Liver (tissue), 9 donors: ENCODE results near the gene MORC4. TPM values are rescaled to one million over a fixed set of nuclear protein-coding genes. Genes with fewer than 3 reads are reported as not detected.

Experiments used
- DNase-seq: peaks from one replicate; pipeline ENCODE4 v3.0.0-alpha.2; 2017; ENCODE audit warnings: low spot score
- H3K27ac ChIP-seq, 2 donors: one replicate each; pipeline ENCODE4 v1.7.0; 2013; ENCODE audit warnings: inconsistent platforms in 2 of 2, low read length in 2 of 2, control low read depth in 1 of 2, low read depth in 1 of 2, mild to moderate bottlenecking in 1 of 2
- H3K27me3 ChIP-seq, 4 donors: one replicate each; pipeline versions ENCODE4 v1.6.1 to v1.7.0; 2013; ENCODE audit warnings: low read length in 3 of 4, inconsistent platforms in 1 of 4, mild to moderate bottlenecking in 1 of 4, moderate library complexity in 1 of 4; ENCODE audit not compliant: control insufficient read depth in 4 of 4, insufficient read depth in 4 of 4
- H3K36me3 ChIP-seq, 4 donors: one replicate each; pipeline versions ENCODE4 v1.6.1 to v1.7.0; 2013; ENCODE audit warnings: low read length in 3 of 4, mild to moderate bottlenecking in 3 of 4, low read depth in 1 of 4, moderate library complexity in 1 of 4; ENCODE audit not compliant: control insufficient read depth in 4 of 4, insufficient read depth in 3 of 4
- H3K4me1 ChIP-seq, 4 donors: one replicate each; pipeline versions ENCODE4 v1.6.1 to v1.7.0; 2013; ENCODE audit warnings: low read length in 3 of 4, mild to moderate bottlenecking in 3 of 4, moderate library complexity in 1 of 4; ENCODE audit not compliant: control insufficient read depth in 4 of 4, insufficient read depth in 4 of 4
- H3K4me3 ChIP-seq, 3 donors: one replicate each; pipeline versions ENCODE4 v1.6.1 to v1.7.0; 2013; ENCODE audit warnings: low read length in 3 of 3, control low read depth in 1 of 3, low read depth in 1 of 3, mild to moderate bottlenecking in 1 of 3
- H3K9ac ChIP-seq, 2 donors: one replicate each; pipeline ENCODE4 v1.7.0; 2013; ENCODE audit warnings: low read length in 2 of 2, mild to moderate bottlenecking in 2 of 2, moderate library complexity in 2 of 2, control low read depth in 1 of 2, low read depth in 1 of 2
- H3K9me3 ChIP-seq, 4 donors: one replicate each; pipeline versions ENCODE4 v1.6.1 to v1.7.0; 2013; ENCODE audit warnings: low read length in 3 of 4; ENCODE audit not compliant: control insufficient read depth in 4 of 4
- EGR1 ChIP-seq, 2 donors: IDR thresholded peaks; 2 replicates each; pipeline ENCODE4 v1.6.1; 2016 to 2018; ENCODE audit warnings: antibody characterized with exemption in 2 of 2, low read depth in 2 of 2
- FOXA1 ChIP-seq: IDR thresholded peaks from 2 replicates; pipeline ENCODE4 v1.6.1; 2016; ENCODE audit warnings: antibody characterized with exemption
- FOXA2 ChIP-seq: IDR thresholded peaks from 2 replicates; pipeline ENCODE4 v1.6.1; 2016; ENCODE audit warnings: antibody characterized with exemption
- GABPA ChIP-seq, 2 donors: IDR thresholded peaks in 1 of 2; conservative IDR thresholded peaks in 1 of 2; 2 replicates each; pipeline ENCODE4 v1.6.1; 2016; ENCODE audit warnings: antibody characterized with exemption in 2 of 2, mild to moderate bottlenecking in 1 of 2, moderate library complexity in 1 of 2
- HNF4A ChIP-seq, 2 donors: conservative IDR thresholded peaks; 2 replicates each; pipeline ENCODE4 v1.6.1; 2016; ENCODE audit warnings: antibody characterized with exemption in 2 of 2, mild to moderate bottlenecking in 2 of 2
- HNF4G ChIP-seq: IDR thresholded peaks from 2 replicates; pipeline ENCODE4 v1.6.1; 2016; ENCODE audit warnings: antibody characterized with exemption
- JUND ChIP-seq, 2 donors: IDR thresholded peaks; 2 replicates each; pipeline ENCODE4 v1.6.1; 2016; ENCODE audit warnings: antibody characterized with exemption in 2 of 2
- NR2F2 ChIP-seq: IDR thresholded peaks from 2 replicates; pipeline ENCODE4 v1.6.1; 2016; ENCODE audit warnings: antibody characterized with exemption
- RAD21 ChIP-seq, 2 donors: IDR thresholded peaks; 2 replicates each; pipeline ENCODE4 v1.6.1; 2016; ENCODE audit warnings: antibody characterized with exemption in 2 of 2, mild to moderate bottlenecking in 2 of 2
- RXRA ChIP-seq, 2 donors: IDR thresholded peaks; 2 replicates each; pipeline ENCODE4 v1.6.1; 2017 to 2018; ENCODE audit warnings: antibody characterized with exemption in 2 of 2, mild to moderate bottlenecking in 1 of 2
- SP1 ChIP-seq: IDR thresholded peaks from 2 replicates; pipeline ENCODE4 v1.6.1; 2018; ENCODE audit warnings: antibody characterized with exemption, mild to moderate bottlenecking
- TAF1 ChIP-seq: conservative IDR thresholded peaks from 2 replicates; pipeline ENCODE4 v1.6.1; 2016; ENCODE audit warnings: antibody characterized with exemption, mild to moderate bottlenecking
- YY1 ChIP-seq: IDR thresholded peaks from 2 replicates; pipeline ENCODE4 v1.6.1; 2016; ENCODE audit warnings: antibody characterized with exemption, mild to moderate bottlenecking
- WGBS: extraction: QIAGEN DNeasy Blood & Tissue Kit; methylation state at CpG from one replicate; pipeline ENCODE4 v1.1.7; 2013; 5-methylcytosine and 5-hydroxymethylcytosine counted together
- polyA plus RNA-seq, 2 donors: library from polyadenylated mRNA; stranded (reverse) in 1 of 2; unstranded in 1 of 2; fragments of 200-250 nt in 1 of 2; fragments of >200 nt in 1 of 2; fragmentation: Nextera tagmentation in 1 of 2; extraction: Ambion mirVana in 1 of 2; gene quantifications; one replicate each; pipeline versions ENCODE4 v1.2.1 to v1.2.3, GENCODE V29; 2013 to 2015
- total RNA-seq, 2 donors: library from RNA; depleted of rRNA; stranded (reverse); fragments of >200 nt; gene quantifications; one replicate each; pipeline ENCODE4 v1.2.3, GENCODE V29; 2014
- TF ChIP-seq, protein P1 (sequence below): IDR thresholded peaks from 2 replicates; pipeline ENCODE4 v1.6.1; 2016; ENCODE audit warnings: antibody characterized with exemption, mild to moderate bottlenecking
- TF ChIP-seq, protein P2 (sequence below): fragments of 150-350 bp; IDR thresholded peaks from 2 replicates; pipeline ENCODE4 v1.5.1; 2017; ENCODE audit warnings: improper control_type of control experiment, low read depth, low read length; ENCODE audit not compliant: missing input control
- TF ChIP-seq, protein P3 (sequence below): IDR thresholded peaks from 2 replicates; pipeline ENCODE4 v1.6.1; 2016; ENCODE audit warnings: antibody characterized with exemption
- TF ChIP-seq, protein P4 (sequence below): IDR thresholded peaks from 2 replicates; pipeline ENCODE4 v1.6.1; 2016; ENCODE audit warnings: antibody characterized with exemption
- donor health status: healthy.
- donor health status: healthy.
- donor health status: healthy.
- donor health status: healthy.
- donor health status: healthy.

The MORC4 gene
- total and polyA plus RNA-seq, 4 donors = 5.8 to 11.0 (median 8.4) TPM

DNA sequence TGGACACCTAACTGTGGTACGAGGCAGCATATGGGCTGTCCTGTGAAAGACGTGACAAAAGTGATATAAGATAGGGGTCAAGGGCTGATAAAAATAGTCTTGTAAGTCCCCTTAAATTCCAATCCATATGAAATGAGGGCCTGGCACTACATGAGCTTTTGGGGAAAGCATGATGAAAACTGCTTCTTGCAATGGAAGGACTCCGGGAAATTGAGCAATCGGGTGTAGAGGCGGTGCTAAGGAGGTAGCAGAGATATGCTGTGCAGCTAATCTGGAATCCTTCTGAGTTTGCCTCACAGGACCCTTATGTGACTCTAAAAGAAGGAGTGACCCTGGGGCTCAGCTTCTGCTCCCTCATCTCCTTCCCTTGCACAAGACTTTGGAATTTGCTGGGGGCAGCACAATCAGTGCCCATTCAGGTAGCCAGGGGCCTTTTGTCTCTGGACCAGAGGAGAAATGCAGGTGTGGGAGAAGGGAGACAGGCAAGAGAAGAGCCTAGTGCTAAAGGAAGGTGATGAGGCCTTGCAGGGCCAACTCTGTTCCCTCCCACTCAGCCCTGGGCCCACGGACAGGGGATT is 67.0 kb downstream of the MORC4 start:
- Histone ChIP-seq H3K27ac (peak overlapping the region; percentile 64 to 79), H3K9ac (no peak overlapping the region)

DNA sequence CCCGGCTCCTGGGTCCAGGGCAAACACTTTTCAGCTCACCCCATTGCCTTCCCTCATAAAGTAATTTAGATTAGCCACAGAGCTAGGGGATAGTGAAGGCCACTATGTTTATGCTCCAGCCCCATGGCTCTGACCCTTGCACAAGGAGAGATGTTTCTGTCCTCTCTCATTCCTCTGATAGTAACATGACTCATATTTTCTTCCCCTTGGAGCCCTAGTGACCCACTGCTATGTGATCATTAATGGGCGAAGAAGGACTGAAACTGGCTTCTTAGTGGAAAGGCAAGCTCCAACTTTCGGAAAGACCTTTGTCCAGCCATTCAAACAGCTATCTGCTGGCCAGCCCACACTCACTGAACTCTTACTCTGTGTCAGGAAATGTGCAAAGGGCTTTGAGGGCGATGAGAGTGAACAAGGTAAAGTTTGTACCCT is 67.5 kb downstream of the MORC4 start:
- H3K27ac ChIP-seq = peak overlapping the region; percentile 64 to 79
- H3K4me3 ChIP-seq = no peak overlapping the region
- WGBS = 34% methylated on average over 4 of the region's 4 CpGs
- no peaks in the 10 kb centered on the region for H3K36me3 ChIP-seq
- no peaks in the 10 kb centered on the region for H3K9me3 ChIP-seq
- H3K27me3 ChIP-seq = no peaks in the 10 kb centered on the region
- peak overlapping the region in 1 of 2 donors; percentile 47 for H3K9ac ChIP-seq
- peaks cover 6 to 41% (median 28%) of the 10 kb centered on the region in 4 donors for H3K4me1 ChIP-seq
- DNase-seq = no peak
- TF ChIP-seq RXRA (IDR thresholded peaks at IDR 0.05) (peak; percentile 76 to 81), YY1 (peak; percentile 73), EGR1 (IDR thresholded peaks at IDR 0.05; ENCODE audit: low read depth in 2 of 2) (peak in 1 of 2 donors; percentile 16), HNF4G (no peak), FOXA1 (no peak), NR2F2 (no peak), FOXA2 (peak; percentile 12), RAD21 (IDR thresholded peaks at IDR 0.05) (peak in 1 of 2 donors; percentile 36), TAF1 (peak; percentile 29), GABPA (IDR thresholded peaks at IDR 0.05 in 1 of 2, conservative IDR thresholded peaks at IDR 0.05 in 1 of 2) (no peak), SP1 (peak; percentile 61), HNF4A (conservative IDR thresholded peaks at IDR 0.05) (peak; percentile 67 to 87), JUND (IDR thresholded peaks at IDR 0.05) (peak; percentile 62 to 72)
- TF ChIP-seq, protein P1, sequence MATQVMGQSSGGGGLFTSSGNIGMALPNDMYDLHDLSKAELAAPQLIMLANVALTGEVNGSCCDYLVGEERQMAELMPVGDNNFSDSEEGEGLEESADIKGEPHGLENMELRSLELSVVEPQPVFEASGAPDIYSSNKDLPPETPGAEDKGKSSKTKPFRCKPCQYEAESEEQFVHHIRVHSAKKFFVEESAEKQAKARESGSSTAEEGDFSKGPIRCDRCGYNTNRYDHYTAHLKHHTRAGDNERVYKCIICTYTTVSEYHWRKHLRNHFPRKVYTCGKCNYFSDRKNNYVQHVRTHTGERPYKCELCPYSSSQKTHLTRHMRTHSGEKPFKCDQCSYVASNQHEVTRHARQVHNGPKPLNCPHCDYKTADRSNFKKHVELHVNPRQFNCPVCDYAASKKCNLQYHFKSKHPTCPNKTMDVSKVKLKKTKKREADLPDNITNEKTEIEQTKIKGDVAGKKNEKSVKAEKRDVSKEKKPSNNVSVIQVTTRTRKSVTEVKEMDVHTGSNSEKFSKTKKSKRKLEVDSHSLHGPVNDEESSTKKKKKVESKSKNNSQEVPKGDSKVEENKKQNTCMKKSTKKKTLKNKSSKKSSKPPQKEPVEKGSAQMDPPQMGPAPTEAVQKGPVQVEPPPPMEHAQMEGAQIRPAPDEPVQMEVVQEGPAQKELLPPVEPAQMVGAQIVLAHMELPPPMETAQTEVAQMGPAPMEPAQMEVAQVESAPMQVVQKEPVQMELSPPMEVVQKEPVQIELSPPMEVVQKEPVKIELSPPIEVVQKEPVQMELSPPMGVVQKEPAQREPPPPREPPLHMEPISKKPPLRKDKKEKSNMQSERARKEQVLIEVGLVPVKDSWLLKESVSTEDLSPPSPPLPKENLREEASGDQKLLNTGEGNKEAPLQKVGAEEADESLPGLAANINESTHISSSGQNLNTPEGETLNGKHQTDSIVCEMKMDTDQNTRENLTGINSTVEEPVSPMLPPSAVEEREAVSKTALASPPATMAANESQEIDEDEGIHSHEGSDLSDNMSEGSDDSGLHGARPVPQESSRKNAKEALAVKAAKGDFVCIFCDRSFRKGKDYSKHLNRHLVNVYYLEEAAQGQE = peak; percentile 33
- TF ChIP-seq, protein P2, sequence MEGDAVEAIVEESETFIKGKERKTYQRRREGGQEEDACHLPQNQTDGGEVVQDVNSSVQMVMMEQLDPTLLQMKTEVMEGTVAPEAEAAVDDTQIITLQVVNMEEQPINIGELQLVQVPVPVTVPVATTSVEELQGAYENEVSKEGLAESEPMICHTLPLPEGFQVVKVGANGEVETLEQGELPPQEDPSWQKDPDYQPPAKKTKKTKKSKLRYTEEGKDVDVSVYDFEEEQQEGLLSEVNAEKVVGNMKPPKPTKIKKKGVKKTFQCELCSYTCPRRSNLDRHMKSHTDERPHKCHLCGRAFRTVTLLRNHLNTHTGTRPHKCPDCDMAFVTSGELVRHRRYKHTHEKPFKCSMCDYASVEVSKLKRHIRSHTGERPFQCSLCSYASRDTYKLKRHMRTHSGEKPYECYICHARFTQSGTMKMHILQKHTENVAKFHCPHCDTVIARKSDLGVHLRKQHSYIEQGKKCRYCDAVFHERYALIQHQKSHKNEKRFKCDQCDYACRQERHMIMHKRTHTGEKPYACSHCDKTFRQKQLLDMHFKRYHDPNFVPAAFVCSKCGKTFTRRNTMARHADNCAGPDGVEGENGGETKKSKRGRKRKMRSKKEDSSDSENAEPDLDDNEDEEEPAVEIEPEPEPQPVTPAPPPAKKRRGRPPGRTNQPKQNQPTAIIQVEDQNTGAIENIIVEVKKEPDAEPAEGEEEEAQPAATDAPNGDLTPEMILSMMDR = no peak
- TF ChIP-seq, protein P3, sequence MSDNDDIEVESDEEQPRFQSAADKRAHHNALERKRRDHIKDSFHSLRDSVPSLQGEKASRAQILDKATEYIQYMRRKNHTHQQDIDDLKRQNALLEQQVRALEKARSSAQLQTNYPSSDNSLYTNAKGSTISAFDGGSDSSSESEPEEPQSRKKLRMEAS = peak; percentile 37
- TF ChIP-seq, protein P4, sequence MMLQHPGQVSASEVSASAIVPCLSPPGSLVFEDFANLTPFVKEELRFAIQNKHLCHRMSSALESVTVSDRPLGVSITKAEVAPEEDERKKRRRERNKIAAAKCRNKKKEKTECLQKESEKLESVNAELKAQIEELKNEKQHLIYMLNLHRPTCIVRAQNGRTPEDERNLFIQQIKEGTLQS = peak; percentile 26

More for the DNA sequence above, 67.0 kb downstream of the MORC4 start:
- DNase-seq = no peak
- Histone ChIP-seq H3K27me3 (no peaks in the 10 kb centered on the region), H3K4me1 (peaks cover 6 to 38% (median 26%) of the 10 kb centered on the region in 4 donors), H3K36me3 (no peaks in the 10 kb centered on the region), H3K4me3 (no peak overlapping the region), H3K9me3 (no peaks in the 10 kb centered on the region)
- TF ChIP-seq NR2F2 = no peak
- no peak for TF ChIP-seq SP1
- no peak for TF ChIP-seq HNF4A (conservative IDR thresholded peaks at IDR 0.05)
- no peak for TF ChIP-seq RXRA (IDR thresholded peaks at IDR 0.05)
- TF ChIP-seq, protein P4 = no peak
- no peak for TF ChIP-seq GABPA (IDR thresholded peaks at IDR 0.05 in 1 of 2, conservative IDR thresholded peaks at IDR 0.05 in 1 of 2)
- no peak for TF ChIP-seq HNF4G
- no peak for TF ChIP-seq FOXA2
- TF ChIP-seq TAF1 = no peak
- TF ChIP-seq JUND (IDR thresholded peaks at IDR 0.05) = no peak
- TF ChIP-seq, protein P3 = no peak
- TF ChIP-seq, protein P1 = no peak
- TF ChIP-seq YY1 = no peak
- 31% methylated on average over 6 of the region's 6 CpGs for WGBS
